GM23338 (cell line): ENCODE data around the gene DLG2.

Experiments
- CREB1 ChIP-seq: fragments of 250-450 bp; sonication (Bioruptor Pico); IDR thresholded peaks from 2 replicates; pipeline ENCODE4 v1.5.0; 2020; ENCODE audit warnings: low read depth, mild to moderate bottlenecking, moderate library complexity
- CTCF ChIP-seq, 2 experiments: fragments of 200-600 bp in 1 of 2; sonication (generic) in 1 of 2; conservative IDR thresholded peaks; 2 replicates each; pipeline versions ENCODE4 v1.5.1 to v1.6.1; 2016 to 2017; ENCODE audit warnings: antibody characterized with exemption in 2 of 2, low read depth in 2 of 2, mild to moderate bottlenecking in 2 of 2, moderate library complexity in 1 of 2
- ETS1 ChIP-seq: IDR thresholded peaks from 2 replicates; pipeline ENCODE4 v1.6.1; 2016; ENCODE audit warnings: antibody characterized with exemption
- EZH2 ChIP-seq: fragments of 200-600 bp; sonication (generic); IDR thresholded peaks from one replicate; pipeline ENCODE4 v1.8.0; 2017; ENCODE audit warnings: antibody characterized with exemption, mild to moderate bottlenecking, low read depth; ENCODE audit not compliant: unreplicated experiment
- EZH2phosphoT487 ChIP-seq: fragments of 200-600 bp; sonication (generic); IDR thresholded peaks from one replicate; pipeline ENCODE4 v1.8.1; 2018; ENCODE audit warnings: antibody characterized with exemption; ENCODE audit not compliant: unreplicated experiment
- JUNB ChIP-seq: IDR thresholded peaks from one replicate; pipeline ENCODE4 v1.6.1; 2016; ENCODE audit warnings: antibody characterized with exemption; ENCODE audit not compliant: unreplicated experiment
- POLR2AphosphoS5 ChIP-seq: IDR thresholded peaks from 2 replicates; pipeline ENCODE4 v1.6.1; 2016; ENCODE audit warnings: antibody characterized with exemption, low read depth
- REST ChIP-seq: IDR thresholded peaks from one replicate; pipeline ENCODE4 v1.6.1; 2018; ENCODE audit warnings: antibody characterized with exemption; ENCODE audit not compliant: unreplicated experiment
- STAT1 ChIP-seq: IDR thresholded peaks from one replicate; pipeline ENCODE4 v1.6.1; 2016; ENCODE audit warnings: antibody characterized with exemption; ENCODE audit not compliant: unreplicated experiment
- ZNF114 ChIP-seq: fragments of 250-450 bp; sonication (Bioruptor Pico); IDR thresholded peaks from 2 replicates; pipeline ENCODE4 v1.5.0; 2020; ENCODE audit warnings: mild to moderate bottlenecking, moderate library complexity
- ZNF331 ChIP-seq: fragments of 250-450 bp; sonication (Bioruptor Pico); IDR thresholded peaks from 2 replicates; pipeline ENCODE4 v1.5.0; 2020; ENCODE audit warnings: low read depth, mild to moderate bottlenecking, moderate library complexity
- ZNF462 ChIP-seq: fragments of 250-450 bp; sonication (Bioruptor Pico); IDR thresholded peaks from 2 replicates; pipeline ENCODE4 v1.5.0; 2020; ENCODE audit warnings: mild to moderate bottlenecking, moderate library complexity

- no peak for TF ChIP-seq CTCF (conservative IDR thresholded peaks at IDR 0.05; ENCODE audit: low read depth in 2 of 2)
- TF ChIP-seq JUNB, result no peak
- TF ChIP-seq EZH2phosphoT487, result no peak
- TF ChIP-seq ETS1, result no peak
- TF ChIP-seq STAT1, result no peak
- TF ChIP-seq EZH2, result no peak
- TF ChIP-seq CREB1 (CRISPR knock-in tag), result no peak
- no peak for TF ChIP-seq ZNF114 (CRISPR knock-in tag)
- TF ChIP-seq POLR2AphosphoS5, result no peak
- no peak for TF ChIP-seq ZNF462
- no peak for TF ChIP-seq REST
- TF ChIP-seq ZNF331, result no peak
These were observed 1712.1 kb downstream of the DLG2 start for GRCh38 chr11:83914995-83915394.
